PC-9 (cell line): Measurements from ENCODE around the gene C13orf46.

Source experiments
- EZH2 ChIP-seq: fragments of 200-600 bp; sonication (generic); IDR thresholded peaks from 2 replicates; pipeline ENCODE4 v1.8.0; 2017; ENCODE audit warnings: antibody characterized with exemption, low read depth
- TF ChIP-seq, protein P1 (sequence below): fragments of 200-600 bp; sonication (generic); conservative IDR thresholded peaks from 2 replicates; pipeline ENCODE4 v1.6.1; 2017; ENCODE audit warnings: mixed run types, antibody characterized with exemption, mild to moderate bottlenecking, moderate library complexity

DNA sequence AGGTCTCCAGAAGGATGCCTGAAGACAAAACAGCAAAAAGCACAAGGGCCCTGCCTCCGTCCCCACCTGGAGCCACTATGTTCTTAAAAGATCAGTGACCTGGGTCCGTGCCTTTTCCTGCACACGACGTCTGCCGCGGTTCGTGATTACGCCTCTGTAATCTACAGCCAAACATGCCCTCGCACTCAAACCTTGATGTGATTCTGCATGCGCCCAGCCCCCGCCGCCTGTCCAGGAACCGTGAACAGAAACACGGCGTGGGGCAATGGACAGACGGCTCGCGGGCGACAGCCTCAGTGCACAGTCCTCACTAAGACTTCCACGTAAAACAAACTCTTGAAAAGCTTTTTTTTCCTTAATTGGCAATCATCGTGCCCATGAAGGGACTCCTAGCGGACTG lies 15.5 kb downstream of the C13orf46 start:
- TF ChIP-seq, protein P1, sequence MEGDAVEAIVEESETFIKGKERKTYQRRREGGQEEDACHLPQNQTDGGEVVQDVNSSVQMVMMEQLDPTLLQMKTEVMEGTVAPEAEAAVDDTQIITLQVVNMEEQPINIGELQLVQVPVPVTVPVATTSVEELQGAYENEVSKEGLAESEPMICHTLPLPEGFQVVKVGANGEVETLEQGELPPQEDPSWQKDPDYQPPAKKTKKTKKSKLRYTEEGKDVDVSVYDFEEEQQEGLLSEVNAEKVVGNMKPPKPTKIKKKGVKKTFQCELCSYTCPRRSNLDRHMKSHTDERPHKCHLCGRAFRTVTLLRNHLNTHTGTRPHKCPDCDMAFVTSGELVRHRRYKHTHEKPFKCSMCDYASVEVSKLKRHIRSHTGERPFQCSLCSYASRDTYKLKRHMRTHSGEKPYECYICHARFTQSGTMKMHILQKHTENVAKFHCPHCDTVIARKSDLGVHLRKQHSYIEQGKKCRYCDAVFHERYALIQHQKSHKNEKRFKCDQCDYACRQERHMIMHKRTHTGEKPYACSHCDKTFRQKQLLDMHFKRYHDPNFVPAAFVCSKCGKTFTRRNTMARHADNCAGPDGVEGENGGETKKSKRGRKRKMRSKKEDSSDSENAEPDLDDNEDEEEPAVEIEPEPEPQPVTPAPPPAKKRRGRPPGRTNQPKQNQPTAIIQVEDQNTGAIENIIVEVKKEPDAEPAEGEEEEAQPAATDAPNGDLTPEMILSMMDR: no peak
- no peak for TF ChIP-seq EZH2
